Immature natural killer cell (primary cell): ENCODE data around the gene SLC19A3. TPM values are rescaled to one million over a fixed set of nuclear protein-coding genes. Genes with fewer than 3 reads are reported as not detected.
"Not testable (repeated sequence)": the region's sequence is repeated elsewhere in the genome, so short reads cannot be mapped to it uniquely, and the experiment has no call there.

Source experiments
- DNase-seq, 3 donors: peaks; one replicate each; pipeline ENCODE4 v3.0.0; 2022; ENCODE audit warnings: mixed read lengths in 1 of 3
- H3K27ac Mint-ChIP-seq, 6 donors: one replicate each; pipeline ENCODE4 v1.8.0; 2020; ENCODE audit warnings: mixed read lengths in 6 of 6, mild to moderate bottlenecking in 5 of 6, inconsistent platforms in 4 of 6, moderate library complexity in 3 of 6
- H3K27me3 Mint-ChIP-seq, 3 donors: one replicate each; pipeline ENCODE4 v1.8.0; 2020 to 2021; ENCODE audit warnings: low read depth in 3 of 3, mild to moderate bottlenecking in 3 of 3, mixed read lengths in 3 of 3, moderate library complexity in 3 of 3, inconsistent platforms in 1 of 3
- H3K36me3 Mint-ChIP-seq, 3 donors: one replicate each; pipeline ENCODE4 v1.8.0; 2020; ENCODE audit warnings: mixed read lengths in 3 of 3, inconsistent platforms in 2 of 3, mild to moderate bottlenecking in 2 of 3
- H3K4me1 Mint-ChIP-seq, 2 donors: one replicate each; pipeline ENCODE4 v1.8.0; 2020; ENCODE audit warnings: inconsistent platforms in 2 of 2, mild to moderate bottlenecking in 2 of 2, mixed read lengths in 2 of 2, moderate library complexity in 1 of 2
- H3K4me3 Mint-ChIP-seq, 5 donors: one replicate each; pipeline ENCODE4 v1.8.0; 2020; ENCODE audit warnings: mild to moderate bottlenecking in 5 of 5, mixed read lengths in 5 of 5, inconsistent platforms in 3 of 5, moderate library complexity in 3 of 5
- H3K9me3 Mint-ChIP-seq, 6 donors: one replicate each; pipeline ENCODE4 v1.8.0; 2020; ENCODE audit warnings: mild to moderate bottlenecking in 6 of 6, mixed read lengths in 6 of 6, inconsistent platforms in 4 of 6, moderate library complexity in 3 of 6
- polyA plus RNA-seq, 3 donors: library from polyadenylated mRNA; unstranded; fragments of 300-500 nt; fragmentation: Illumina TruSeq; gene quantifications; one replicate each; pipeline ENCODE4 v1.2.3, GENCODE V29; 2021

The SLC19A3 gene
- polyA plus RNA-seq, 3 donors from 2014 or later = not detected

GRCh38 chr2:227674485-227674884 is 43.3 kb downstream of the SLC19A3 start:
- no peak for DNase-seq
- no peaks in the 10 kb centered on the region for H3K36me3 Mint-ChIP-seq
- no peak overlapping the region for H3K4me3 Mint-ChIP-seq
- H3K27me3 Mint-ChIP-seq = peaks cover 2 to 10% (median 2%) of the 10 kb centered on the region in 3 donors
- H3K9me3 Mint-ChIP-seq = no peaks in the 10 kb centered on the region
- H3K27ac Mint-ChIP-seq = no peak overlapping the region
- no peaks in the 10 kb centered on the region for H3K4me1 Mint-ChIP-seq

GRCh38 chr2:227673620-227674019 is 44.2 kb downstream of the SLC19A3 start:
- H3K9me3 Mint-ChIP-seq, DNase-seq, H3K36me3 Mint-ChIP-seq, H3K27ac Mint-ChIP-seq, H3K4me3 Mint-ChIP-seq, H3K4me1 Mint-ChIP-seq: not testable (repeated sequence)
- H3K27me3 Mint-ChIP-seq = peaks cover 2 to 10% (median 2%) of the 10 kb centered on the region in 3 donors

- DNase-seq = no peak
- Mint-ChIP-seq H3K4me3 (no peak overlapping the region), H3K36me3 (no peaks in the 10 kb centered on the region), H3K4me1 (no peaks in the 10 kb centered on the region), H3K9me3 (no peaks in the 10 kb centered on the region), H3K27me3 (peaks cover 2 to 10% (median 2%) of the 10 kb centered on the region in 3 donors), H3K27ac (no peak overlapping the region)
Observed at GRCh38 chr2:227671170-227671905, 46.5 kb downstream of the SLC19A3 start.

GRCh38 chr2:227666631-227667170 is 51.1 kb downstream of the SLC19A3 start, which contains the start of gene SCYGR5:
SCYGR5 (plus strand) TSS chr2:227666804; CDS start chr2:227666804, 0 bp downstream.
- not testable (repeated sequence) for H3K36me3 Mint-ChIP-seq, H3K27me3 Mint-ChIP-seq, H3K4me1 Mint-ChIP-seq, H3K27ac Mint-ChIP-seq, H3K9me3 Mint-ChIP-seq, DNase-seq, H3K4me3 Mint-ChIP-seq

GRCh38 chr2:227665189-227665940 is 52.5 kb downstream of the SLC19A3 start:
- Mint-ChIP-seq H3K36me3 (no peaks in the 10 kb centered on the region), H3K27me3 (no peaks in the 10 kb centered on the region), H3K9me3 (no peaks in the 10 kb centered on the region), H3K27ac (no peak overlapping the region), H3K4me1 (no peaks in the 10 kb centered on the region), H3K4me3 (no peak overlapping the region)
- DNase-seq = no peak

GRCh38 chr2:227661827-227662226 is 56.0 kb downstream of the SLC19A3 start:
- Mint-ChIP-seq H3K4me3 (no peak overlapping the region), H3K36me3 (no peaks in the 10 kb centered on the region), H3K9me3 (no peaks in the 10 kb centered on the region), H3K27ac (no peak overlapping the region), H3K27me3 (peaks cover 0 to 7% (median 2%) of the 10 kb centered on the region in 3 donors), H3K4me1 (no peaks in the 10 kb centered on the region)
- DNase-seq = no peak

GRCh38 chr2:227661025-227661649 is 56.7 kb downstream of the SLC19A3 start:
- DNase-seq = no peak
- Mint-ChIP-seq H3K4me1 (no peaks in the 10 kb centered on the region), H3K27me3 (peaks cover 0 to 7% (median 2%) of the 10 kb centered on the region in 3 donors), H3K36me3 (no peaks in the 10 kb centered on the region), H3K9me3 (no peaks in the 10 kb centered on the region), H3K27ac (no peak overlapping the region), H3K4me3 (no peak overlapping the region)

GRCh38 chr2:227657199-227657845 is 60.5 kb downstream of the SLC19A3 start:
- Mint-ChIP-seq H3K27ac (no peak overlapping the region), H3K27me3 (peaks cover 0 to 7% (median 4%) of the 10 kb centered on the region in 3 donors), H3K4me3 (no peak overlapping the region), H3K36me3 (no peaks in the 10 kb centered on the region), H3K9me3 (no peaks in the 10 kb centered on the region), H3K4me1 (no peaks in the 10 kb centered on the region)
- no peak for DNase-seq

- Mint-ChIP-seq H3K4me1 (no peaks in the 10 kb centered on the region), H3K9me3 (no peaks in the 10 kb centered on the region), H3K27ac (no peak overlapping the region), H3K36me3 (no peaks in the 10 kb centered on the region), H3K4me3 (no peak overlapping the region), H3K27me3 (peaks cover 0 to 7% (median 4%) of the 10 kb centered on the region in 3 donors)
- DNase-seq = no peak
Observed at GRCh38 chr2:227655454-227655853, 62.4 kb downstream of the SLC19A3 start.

- H3K4me1 Mint-ChIP-seq = no peaks in the 10 kb centered on the region
- H3K9me3 Mint-ChIP-seq = no peaks in the 10 kb centered on the region
- H3K36me3 Mint-ChIP-seq = no peaks in the 10 kb centered on the region
- H3K4me3 Mint-ChIP-seq = no peak overlapping the region
- no peak for DNase-seq
- H3K27ac Mint-ChIP-seq = no peak overlapping the region
- peaks cover 0 to 6% (median 5%) of the 10 kb centered on the region in 3 donors for H3K27me3 Mint-ChIP-seq
Observed at GRCh38 chr2:227654426-227654825, 63.4 kb downstream of the SLC19A3 start.

- no peak overlapping the region for H3K27ac Mint-ChIP-seq
- no peak overlapping the region for H3K4me3 Mint-ChIP-seq
- H3K4me1 Mint-ChIP-seq = no peaks in the 10 kb centered on the region
- no peaks in the 10 kb centered on the region for H3K9me3 Mint-ChIP-seq
- no peaks in the 10 kb centered on the region for H3K36me3 Mint-ChIP-seq
- peaks cover under 1 to 6% (median 4%) of the 10 kb centered on the region in 3 donors for H3K27me3 Mint-ChIP-seq
- DNase-seq = no peak
Observed at GRCh38 chr2:227653419-227653818, 64.4 kb downstream of the SLC19A3 start.

GRCh38 chr2:227643990-227644551 is 73.8 kb downstream of the SLC19A3 start:
- Mint-ChIP-seq H3K27ac (no peak overlapping the region), H3K4me3 (no peak overlapping the region), H3K4me1 (no peaks in the 10 kb centered on the region)

GRCh38 chr2:227642656-227643055 is 75.2 kb downstream of the SLC19A3 start:
- H3K27ac Mint-ChIP-seq = no peak overlapping the region
- no peak overlapping the region for H3K4me3 Mint-ChIP-seq
- peaks cover 0 to 5% (median 3%) of the 10 kb centered on the region in 3 donors for H3K27me3 Mint-ChIP-seq
- no peaks in the 10 kb centered on the region for H3K36me3 Mint-ChIP-seq
- DNase-seq = no peak
- no peaks in the 10 kb centered on the region for H3K9me3 Mint-ChIP-seq
- no peaks in the 10 kb centered on the region for H3K4me1 Mint-ChIP-seq

More at GRCh38 chr2:227643990-227644551, 73.8 kb downstream of the SLC19A3 start:
- no peak for DNase-seq
- H3K36me3 Mint-ChIP-seq = no peaks in the 10 kb centered on the region
- H3K9me3 Mint-ChIP-seq = no peaks in the 10 kb centered on the region
- H3K27me3 Mint-ChIP-seq = peaks cover 0 to 2% (median 2%) of the 10 kb centered on the region in 3 donors
